H9 (cell line): Measurements from ENCODE around the gene SLC44A3. TPM values are rescaled to one million over a fixed set of nuclear protein-coding genes. Genes with fewer than 3 reads are reported as not detected.

ENCODE experiments used
- DNase-seq: peaks from one replicate; pipeline ENCODE4 v3.0.0-alpha.2; 2017
- H2AFZ ChIP-seq: one replicate; pipeline ENCODE4 v1.6.1; 2013; ENCODE audit warnings: mild to moderate bottlenecking, low read length, control low read depth, moderate library complexity
- H2AK5ac ChIP-seq: 2 replicates; pipeline ENCODE4 v1.6.1; 2013; ENCODE audit warnings: low read length, control low read depth, mixed read lengths; ENCODE audit not compliant: insufficient read length
- H2BK120ac ChIP-seq: one replicate; pipeline ENCODE4 v1.6.1; 2013; ENCODE audit warnings: low read depth, mild to moderate bottlenecking, low read length, control low read depth, inconsistent platforms; ENCODE audit not compliant: poor library complexity, severe bottlenecking
- H2BK12ac ChIP-seq: 2 replicates; pipeline ENCODE4 v1.6.1; 2013; ENCODE audit warnings: low read length, control low read depth, mixed read lengths, low read depth; ENCODE audit not compliant: insufficient read length
- H2BK15ac ChIP-seq: 2 replicates; pipeline ENCODE4 v1.6.1; 2013; ENCODE audit warnings: low read depth, low read length, control low read depth
- H2BK20ac ChIP-seq: one replicate; pipeline ENCODE4 v1.6.1; 2013; ENCODE audit warnings: low read depth, mild to moderate bottlenecking, low read length, control low read depth, inconsistent platforms; ENCODE audit not compliant: poor library complexity, severe bottlenecking
- H2BK5ac ChIP-seq: 2 replicates; pipeline ENCODE4 v1.6.1; 2013; ENCODE audit warnings: low read length, control low read depth, mixed read lengths; ENCODE audit not compliant: insufficient read length
- H3K14ac ChIP-seq: 2 replicates; pipeline ENCODE4 v1.6.1; 2013; ENCODE audit warnings: low read length, control low read depth; ENCODE audit not compliant: insufficient read depth
- H3K18ac ChIP-seq: 2 replicates; pipeline ENCODE4 v1.6.1; 2013; ENCODE audit warnings: low read depth, mild to moderate bottlenecking, mixed read lengths, low read length, control low read depth; ENCODE audit not compliant: insufficient read length
- H3K23ac ChIP-seq: 2 replicates; pipeline ENCODE4 v1.6.1; 2013; ENCODE audit warnings: low read length, control low read depth, mixed read lengths, low read depth; ENCODE audit not compliant: insufficient read length
- H3K23me2 ChIP-seq: 2 replicates; pipeline ENCODE4 v1.6.1; 2013; ENCODE audit warnings: low read depth, mild to moderate bottlenecking, mixed read lengths, low read length, control low read depth; ENCODE audit not compliant: insufficient read length, poor library complexity, severe bottlenecking
- H3K27ac ChIP-seq: 2 replicates; pipeline ENCODE4 v1.5.1; 2013; ENCODE audit warnings: low read length, control low read depth, mixed read lengths, low read depth; ENCODE audit not compliant: insufficient read length
- H3K27me3 ChIP-seq: 2 replicates; pipeline ENCODE4 v1.6.1; 2013; ENCODE audit warnings: low read length, control low read depth, inconsistent platforms; ENCODE audit not compliant: insufficient read depth
- H3K4ac ChIP-seq: 2 replicates; pipeline ENCODE4 v1.6.1; 2013; ENCODE audit warnings: low read depth, mild to moderate bottlenecking, control low read depth, inconsistent platforms, low read length, moderate library complexity
- H3K4me1 ChIP-seq: 2 replicates; pipeline ENCODE4 v1.6.1; 2013; ENCODE audit warnings: low read length, control low read depth, inconsistent platforms; ENCODE audit not compliant: insufficient read depth
- H3K4me2 ChIP-seq: 2 replicates; pipeline ENCODE4 v1.6.1; 2013; ENCODE audit warnings: low read length, control low read depth, mixed read lengths; ENCODE audit not compliant: insufficient read length, insufficient read depth
- H3K56ac ChIP-seq: 2 replicates; pipeline ENCODE4 v1.6.1; 2013; ENCODE audit warnings: low read depth, mild to moderate bottlenecking, mixed read lengths, low read length, control low read depth; ENCODE audit not compliant: insufficient read length
- H3K79me1 ChIP-seq: 2 replicates; pipeline ENCODE4 v1.6.1; 2013; ENCODE audit warnings: low read depth, mild to moderate bottlenecking, moderate library complexity, low read length, control low read depth, inconsistent platforms; ENCODE audit not compliant: insufficient read depth, poor library complexity, severe bottlenecking
- H3K79me2 ChIP-seq: 2 replicates; pipeline ENCODE4 v1.6.1; 2013; ENCODE audit warnings: low read length, control low read depth, inconsistent platforms; ENCODE audit not compliant: insufficient read depth
- H3K9ac ChIP-seq: 2 replicates; pipeline ENCODE4 v1.6.1; 2013; ENCODE audit warnings: low read length, control low read depth, mixed read lengths; ENCODE audit not compliant: insufficient read length; ENCODE audit errors: extremely low read depth
- H3K9me3 ChIP-seq: one replicate; pipeline ENCODE4 v1.6.1; 2013; ENCODE audit warnings: low read depth, low read length, inconsistent platforms; ENCODE audit not compliant: control insufficient read depth
- H3T11ph ChIP-seq: one replicate; pipeline ENCODE4 v1.6.1; 2013; ENCODE audit warnings: mild to moderate bottlenecking, low read length, control low read depth, inconsistent platforms
- H4K20me1 ChIP-seq: one replicate; pipeline ENCODE4 v1.6.1; 2013; ENCODE audit not compliant: control insufficient read depth, insufficient read length, insufficient read depth
- H4K5ac ChIP-seq: 2 replicates; pipeline ENCODE4 v1.6.1; 2013; ENCODE audit warnings: low read depth, mild to moderate bottlenecking, mixed read lengths, low read length, control low read depth; ENCODE audit not compliant: insufficient read length
- H4K8ac ChIP-seq: replicated peaks from 2 replicates; pipeline ENCODE4 v1.6.1; 2013; ENCODE audit warnings: low read length, control low read depth, mixed read lengths, low read depth; ENCODE audit not compliant: insufficient read length
- H4K91ac ChIP-seq: 2 replicates; pipeline ENCODE4 v1.6.1; 2013; ENCODE audit warnings: low read depth, mild to moderate bottlenecking, moderate library complexity, mixed read lengths, low read length, control low read depth; ENCODE audit not compliant: insufficient read length
- H3K27ac Mint-ChIP-seq, 3 experiments: 2 replicates in 2 of 3; 3 replicates in 1 of 3; pipeline ENCODE4 v1.8.0; 2020 to 2021; ENCODE audit warnings: mixed read lengths in 3 of 3, mild to moderate bottlenecking in 1 of 3, moderate library complexity in 1 of 3
- H3K27me3 Mint-ChIP-seq: 2 replicates; pipeline ENCODE4 v1.8.0; 2021; ENCODE audit warnings: low read depth, mild to moderate bottlenecking, moderate library complexity, mixed read lengths
- H3K36me3 Mint-ChIP-seq, 3 experiments: 2 replicates in 2 of 3; 3 replicates in 1 of 3; pipeline ENCODE4 v1.8.0; 2020 to 2021; ENCODE audit warnings: low read depth in 3 of 3, mixed read lengths in 3 of 3; ENCODE audit not compliant: insufficient read depth in 1 of 3
- H3K4me1 Mint-ChIP-seq, 2 experiments: 2 replicates each; pipeline ENCODE4 v1.8.0; 2020; ENCODE audit warnings: mixed read lengths in 2 of 2
- H3K4me3 Mint-ChIP-seq, 2 experiments: 2 replicates in 1 of 2; 3 replicates in 1 of 2; pipeline ENCODE4 v1.8.0; 2020 to 2021; ENCODE audit warnings: mild to moderate bottlenecking in 2 of 2, mixed read lengths in 2 of 2, moderate library complexity in 1 of 2
- H3K9me3 Mint-ChIP-seq, 2 experiments: 2 replicates in 1 of 2; 3 replicates in 1 of 2; pipeline ENCODE4 v1.8.0; 2020; ENCODE audit warnings: mild to moderate bottlenecking in 2 of 2, mixed read lengths in 2 of 2, moderate library complexity in 1 of 2
- CTCF ChIP-seq: fragments of 200-600 bp; sonication (generic); conservative IDR thresholded peaks from 3 replicates; pipeline ENCODE4 v1.8.0; 2021; ENCODE audit warnings: antibody characterized with exemption, mild to moderate bottlenecking
- WGBS: extraction: QIAGEN DNeasy Blood & Tissue Kit; methylation state at CpG from one replicate; pipeline ENCODE4 v1.1.7; 2013; ENCODE audit warnings: missing lambda C conversion rate, low lambda C conversion rate, mixed read lengths; ENCODE audit not compliant: insufficient read length; ENCODE audit errors: extremely low coverage; 5-methylcytosine and 5-hydroxymethylcytosine counted together
- total RNA-seq: library from RNA; stranded (reverse); gene quantifications from 2 replicates; pipeline ENCODE4 v1.2.1, GENCODE V29; 2021

SLC44A3 gene
- total RNA-seq, 1 experiment from 2014 or later: 5.5 TPM

GRCh38 chr1:94854458-94855306 is 34.5 kb downstream of the SLC44A3 start:
- Histone ChIP-seq H3K79me1 (no peaks in the 10 kb centered on the region), H2BK5ac (no peak overlapping the region), H2AFZ (peak overlapping the region; percentile 66), H2BK120ac (no peak overlapping the region), H4K91ac (no peak overlapping the region), H3K4me1 (no peaks in the 10 kb centered on the region; the same call in 1 of the 2 replicates), H2BK12ac (no peak overlapping the region), H2AK5ac (no peak overlapping the region), H3K14ac (peak overlapping the region; percentile 92), H3K9ac (peak overlapping the region; percentile 46), H3K9me3 (no peaks in the 10 kb centered on the region), H3T11ph (no peak overlapping the region), H2BK15ac (no peak overlapping the region), H3K56ac (no peak overlapping the region), H3K23ac (no peak overlapping the region), H4K5ac (no peak overlapping the region), H3K79me2 (no peaks in the 10 kb centered on the region), H4K8ac (no peak overlapping the region), H2BK20ac (no peak overlapping the region), H3K18ac (peak overlapping the region; percentile 80), H3K27me3 (no peaks in the 10 kb centered on the region), H3K27ac (no peak overlapping the region), H3K4ac (no peak overlapping the region), H4K20me1 (no peaks in the 10 kb centered on the region), H3K4me2 (peak overlapping the region; percentile 48), H3K23me2 (peaks cover 3% of the 10 kb centered on the region)
- peak; percentile 93 for TF ChIP-seq CTCF
- peak; percentile 90 for DNase-seq
- Mint-ChIP-seq H3K27ac (no peak overlapping the region), H3K4me3 (no peak overlapping the region), H3K27me3 (no peaks in the 10 kb centered on the region), H3K36me3 (no peaks in the 10 kb centered on the region; a peak in 1 of 7 replicates), H3K9me3 (no peaks in the 10 kb centered on the region), H3K4me1 (peaks cover 0 to 3% of the 10 kb centered on the region in 2 experiments; a peak in 2 of 4 replicates)
- no CpG with 5 or more reads among the region's 21 CpGs for WGBS
